Endothelial cell of umbilical vein (primary cell): ENCODE measurements around the gene GDPD3. TPM values are rescaled to one million over a fixed set of nuclear protein-coding genes. Genes with fewer than 3 reads are reported as not detected.

Experiments used
- BruUV-seq: library from RNA; stranded (reverse); fragments of 400-500 nt; replicated peaks from 2 replicates; lab custom pipeline; 2021; lab: Mats Ljungman, UMichigan
- CTCF ChIA-PET: fragments of 300-600, 350-600 bp; sonication (Branson Sonifier 250); formaldehyde crosslinking; loops from one replicate; lab custom pipeline; 2021; ENCODE audit warnings: antibody characterized with exemption, inconsistent platforms; lab: Charles Lee
- POLR2A ChIA-PET: fragments of 300-600, 350-600 bp; sonication (Branson Sonifier 250); formaldehyde crosslinking; loops from one replicate; lab custom pipeline; 2021; ENCODE audit warnings: antibody characterized with exemption, inconsistent platforms; lab: Charles Lee
- DNase-seq: peaks from one replicate; pipeline ENCODE4 v3.0.0-alpha.2; 2011; ENCODE audit warnings: low read depth, low spot score
- FAIRE-seq: peaks from 2 replicates; lab custom pipeline; 2011; peaks lifted over from hg19 to GRCh38; lab: Jason Lieb, UNC
- H2AFZ ChIP-seq: 2 replicates; pipeline ENCODE4 v1.6.0; 2012; ENCODE audit warnings: low read depth, low read length, control low read depth, inconsistent platforms
- H3K27ac ChIP-seq: 2 replicates; pipeline ENCODE4 v1.5.1; 2011; ENCODE audit warnings: low read depth, mild to moderate bottlenecking, control low read depth, low read length, moderate library complexity; ENCODE audit not compliant: insufficient read depth
- H3K27me3 ChIP-seq, 2 experiments: 2 replicates each; pipeline versions ENCODE4 v1.6.0 to v1.6.1; 2011; ENCODE audit warnings: low read length in 2 of 2, mixed read lengths in 1 of 2; ENCODE audit not compliant: control insufficient read depth in 2 of 2, insufficient read depth in 2 of 2
- H3K36me3 ChIP-seq, 2 experiments: 2 replicates in 1 of 2; 3 replicates in 1 of 2; pipeline ENCODE4 v1.5.1; 2011; ENCODE audit warnings: low read length in 2 of 2, mild to moderate bottlenecking in 1 of 2, moderate library complexity in 1 of 2; ENCODE audit not compliant: control insufficient read depth in 2 of 2, insufficient read depth in 2 of 2; ENCODE audit errors: extremely low read depth in 1 of 2
- H3K4me1 ChIP-seq: 3 replicates; pipeline ENCODE4 v1.5.1; 2011; ENCODE audit warnings: mild to moderate bottlenecking, low read length; ENCODE audit not compliant: control insufficient read depth, insufficient read depth; ENCODE audit errors: extremely low read depth
- H3K4me2 ChIP-seq: 2 replicates; pipeline ENCODE4 v1.6.1; 2011; ENCODE audit warnings: low read length, control low read depth, mixed read lengths; ENCODE audit not compliant: insufficient read depth
- H3K4me3 ChIP-seq, 3 experiments: fragments of 200-600 bp in 1 of 3; sonication (generic), shearing (Covaris generic) in 1 of 3; replicated peaks in 1 of 3; 2 replicates each; pipeline ENCODE4 v1.5.1; 2011 to 2016; ENCODE audit warnings: control low read depth in 3 of 3, low read length in 3 of 3, mild to moderate bottlenecking in 2 of 3, inconsistent platforms in 1 of 3, low read depth in 1 of 3, moderate library complexity in 1 of 3; ENCODE audit not compliant: insufficient read depth in 1 of 3
- H3K79me2 ChIP-seq: 2 replicates; pipeline ENCODE4 v1.6.0; 2012; ENCODE audit warnings: low read length, inconsistent platforms; ENCODE audit not compliant: control insufficient read depth, insufficient read depth
- H3K9ac ChIP-seq: replicated peaks from 2 replicates; pipeline ENCODE3; 2011; ENCODE audit warnings: low read length, control low read depth; ENCODE audit not compliant: insufficient read depth; ENCODE audit errors: extremely low read depth
- H3K9me1 ChIP-seq: replicated peaks from 3 replicates; pipeline ENCODE4 v1.6.0; 2011; ENCODE audit warnings: mild to moderate bottlenecking, low read length; ENCODE audit not compliant: control insufficient read depth, insufficient read depth; ENCODE audit errors: extremely low read depth
- H3K9me3 ChIP-seq: replicated peaks from 2 replicates; pipeline ENCODE4 v1.5.1; 2012; ENCODE audit warnings: low read length, inconsistent platforms; ENCODE audit not compliant: control insufficient read depth, insufficient read depth
- H4K20me1 ChIP-seq: replicated peaks from 2 replicates; pipeline ENCODE3; 2011; ENCODE audit warnings: mild to moderate bottlenecking, low read length; ENCODE audit not compliant: control insufficient read depth, insufficient read depth; ENCODE audit errors: extremely low read depth
- EZH2 ChIP-seq: IDR thresholded peaks from 2 replicates; pipeline ENCODE4 v1.6.1; 2012; ENCODE audit warnings: borderline replicate concordance, low read depth, mild to moderate bottlenecking, moderate library complexity, low read length, inconsistent platforms; ENCODE audit not compliant: severe bottlenecking
- FOS ChIP-seq: IDR thresholded peaks from 2 replicates; pipeline ENCODE4 v1.6.1; 2011; ENCODE audit warnings: mild to moderate bottlenecking, low read length, moderate library complexity, borderline replicate concordance; ENCODE audit not compliant: insufficient read depth
- GATA2 ChIP-seq: IDR thresholded peaks from 2 replicates; pipeline ENCODE4 v1.7.0; 2011; ENCODE audit warnings: low read depth, mild to moderate bottlenecking, moderate library complexity, mixed read lengths, low read length; ENCODE audit not compliant: insufficient read length, insufficient read depth
- JUN ChIP-seq: IDR thresholded peaks from 2 replicates; pipeline ENCODE4 v1.6.1; 2011; ENCODE audit warnings: borderline replicate concordance, low read depth; ENCODE audit not compliant: insufficient read length, insufficient read depth
- MYC ChIP-seq: IDR thresholded peaks from one replicate; pipeline ENCODE4 v1.6.1; 2011; ENCODE audit warnings: mild to moderate bottlenecking, low read depth, low read length
- POLR2A ChIP-seq: IDR thresholded peaks from 2 replicates; pipeline ENCODE4 v1.6.1; 2012; ENCODE audit warnings: low read depth, mild to moderate bottlenecking, control low read depth, low read length
- POLR2AphosphoS5 ChIP-seq: IDR thresholded peaks from 2 replicates; pipeline ENCODE4 v1.6.1; 2012; ENCODE audit warnings: low read depth, mild to moderate bottlenecking, control low read depth, low read length, moderate library complexity; ENCODE audit not compliant: insufficient read depth
- dilution Hi-C: fragments of 300-500 bp; cut with MboI; formaldehyde crosslinking; loops from one replicate; pipeline ENCODE4 v1.15.0; 2019; ENCODE audit warnings: low sequenced_read_pairs; ENCODE audit not compliant: extremely low pct_ligation_motif_present
- intact Hi-C: fragments of 100-400 bp; cut with micrococcal nuclease; formaldehyde crosslinking; loops from one replicate; pipeline ENCODE4 v1.10.0; 2022
- polyA plus RNA-seq, 4 experiments: library from polyadenylated mRNA; depleted of rRNA in 3 of 4; stranded (reverse) in 3 of 4; unstranded in 1 of 4; fragments of >200 nt; gene quantifications; 2 replicates each; pipeline versions ENCODE4 v1.2.1 to v1.2.3, GENCODE V29; 2011 to 2012; ENCODE audit warnings: missing spikeins in 1 of 4
- total RNA-seq: library from RNA; stranded (reverse); gene quantifications from 2 replicates; pipeline ENCODE4 v1.2.3, GENCODE V29; 2021
- TF ChIP-seq, protein P1 (sequence below): IDR thresholded peaks from 2 replicates; pipeline ENCODE4 v1.6.1; 2011; ENCODE audit not compliant: insufficient read depth, insufficient read length
- TF ChIP-seq, protein P2 (sequence below), 2 donors: IDR thresholded peaks; 1 replicate in 1 of 2; 2 replicates in 1 of 2; pipeline ENCODE4 v1.5.1; 2011; ENCODE audit warnings: low read length in 2 of 2, mild to moderate bottlenecking in 2 of 2, moderate library complexity in 2 of 2, control low read depth in 1 of 2, inconsistent platforms in 1 of 2, low read depth in 1 of 2; ENCODE audit not compliant: insufficient read depth in 1 of 2; ENCODE audit errors: extremely low read depth in 1 of 2

Gene GDPD3
- total and polyA plus RNA-seq, 2 donors (not counting 3 experiments of a cell fraction or from before 2014, with no cell fraction given), result 8.0 to 18.6 TPM

DNA sequence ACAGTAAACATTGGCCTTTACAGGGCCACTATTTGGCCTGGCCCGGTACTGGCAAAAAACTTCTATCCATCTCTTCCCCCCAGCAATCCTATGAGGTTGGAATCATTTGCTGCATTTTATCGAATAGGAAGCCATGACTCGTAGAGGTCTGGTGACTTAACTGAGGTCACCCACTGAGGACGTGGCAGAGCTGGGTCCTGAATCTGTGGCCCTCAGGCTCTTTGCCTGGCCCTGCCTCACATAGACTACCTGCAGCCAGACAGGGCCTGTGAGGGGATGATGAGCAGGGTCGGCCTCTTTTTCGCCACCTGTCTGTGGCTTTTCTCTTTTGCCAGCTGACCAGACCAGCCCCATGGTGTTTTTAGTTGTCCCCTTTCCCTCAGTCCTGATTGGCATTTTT is 35.7 kb downstream of the GDPD3 start:
- POLR2A ChIA-PET, result interaction anchor here (1.9 kb wide), 1 partner anchor 15 kb away, joined by 4 read pairs; no protein-coding TSS in a partner anchor
- dilution Hi-C loops, result no loop called here
- H3K4me2 ChIP-seq, result peak overlapping the region; percentile 90
- peaks cover 24% of the 10 kb centered on the region for H3K4me1 ChIP-seq
- FAIRE-seq (no peak), DNase-seq (no peak)
- CTCF ChIA-PET, result interaction anchor here (1.2 to 3.5 kb wide), 3 partner anchors 11 to 14 kb away, joined by 4 to 23 read pairs (median 8); partner anchors contain the start of genes ALDOA and TBX6
- intact Hi-C loops, result loop anchor here (2.0 kb wide), 1 partner anchor 13 kb away; the partner anchor contains the start of gene TBX6
- TF ChIP-seq MYC, result no peak
- no peak for TF ChIP-seq JUN
- no peak for TF ChIP-seq POLR2AphosphoS5
- no peak for TF ChIP-seq GATA2
- TF ChIP-seq, protein P1, sequence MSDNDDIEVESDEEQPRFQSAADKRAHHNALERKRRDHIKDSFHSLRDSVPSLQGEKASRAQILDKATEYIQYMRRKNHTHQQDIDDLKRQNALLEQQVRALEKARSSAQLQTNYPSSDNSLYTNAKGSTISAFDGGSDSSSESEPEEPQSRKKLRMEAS, result no peak
- TF ChIP-seq, protein P2, sequence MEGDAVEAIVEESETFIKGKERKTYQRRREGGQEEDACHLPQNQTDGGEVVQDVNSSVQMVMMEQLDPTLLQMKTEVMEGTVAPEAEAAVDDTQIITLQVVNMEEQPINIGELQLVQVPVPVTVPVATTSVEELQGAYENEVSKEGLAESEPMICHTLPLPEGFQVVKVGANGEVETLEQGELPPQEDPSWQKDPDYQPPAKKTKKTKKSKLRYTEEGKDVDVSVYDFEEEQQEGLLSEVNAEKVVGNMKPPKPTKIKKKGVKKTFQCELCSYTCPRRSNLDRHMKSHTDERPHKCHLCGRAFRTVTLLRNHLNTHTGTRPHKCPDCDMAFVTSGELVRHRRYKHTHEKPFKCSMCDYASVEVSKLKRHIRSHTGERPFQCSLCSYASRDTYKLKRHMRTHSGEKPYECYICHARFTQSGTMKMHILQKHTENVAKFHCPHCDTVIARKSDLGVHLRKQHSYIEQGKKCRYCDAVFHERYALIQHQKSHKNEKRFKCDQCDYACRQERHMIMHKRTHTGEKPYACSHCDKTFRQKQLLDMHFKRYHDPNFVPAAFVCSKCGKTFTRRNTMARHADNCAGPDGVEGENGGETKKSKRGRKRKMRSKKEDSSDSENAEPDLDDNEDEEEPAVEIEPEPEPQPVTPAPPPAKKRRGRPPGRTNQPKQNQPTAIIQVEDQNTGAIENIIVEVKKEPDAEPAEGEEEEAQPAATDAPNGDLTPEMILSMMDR (IDR thresholded peaks at IDR 0.05; ENCODE audit: extremely low read depth in 1 of 2, insufficient read depth in 1 of 2, low read depth in 1 of 2, low read length in 2 of 2), result no peak
- no peak for TF ChIP-seq EZH2
- TF ChIP-seq POLR2A, result no peak
- TF ChIP-seq FOS, result no peak
- no peaks in the 10 kb centered on the region for H3K9me1 ChIP-seq
- peak overlapping the region; percentile 88 for H3K9ac ChIP-seq
- H4K20me1 ChIP-seq, result no peaks in the 10 kb centered on the region
- H3K9me3 ChIP-seq, result no peaks in the 10 kb centered on the region
- no peak overlapping the region for H2AFZ ChIP-seq
- peak overlapping the region in 1 of 3 experiments; percentile 78 for H3K4me3 ChIP-seq
- H3K36me3 ChIP-seq, result peaks cover 9 to 27% of the 10 kb centered on the region in 2 experiments
- H3K27me3 ChIP-seq, result no peaks in the 10 kb centered on the region
- peak overlapping the region; percentile 81 for H3K27ac ChIP-seq
- H3K79me2 ChIP-seq, result peaks cover 48% of the 10 kb centered on the region
- BruUV-seq, result no TSS peak
